Dermis lymphatic vessel endothelial cell (primary cell): ENCODE measurements around the gene C11orf52. TPM values are rescaled to one million over a fixed set of nuclear protein-coding genes. Genes with fewer than 3 reads are reported as not detected.

Experiments
- total RNA-seq: library from RNA; depleted of rRNA; stranded (reverse); fragments of >200 nt; gene quantifications from 2 replicates; pipeline ENCODE4 v1.2.1, GENCODE V29; 2014

The C11orf52 gene, protein sequence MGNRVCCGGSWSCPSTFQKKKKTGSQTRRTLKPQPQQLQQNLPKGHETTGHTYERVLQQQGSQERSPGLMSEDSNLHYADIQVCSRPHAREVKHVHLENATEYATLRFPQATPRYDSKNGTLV
- 0.52 and 0.54 TPM in 2 replicates for total RNA-seq

DNA sequence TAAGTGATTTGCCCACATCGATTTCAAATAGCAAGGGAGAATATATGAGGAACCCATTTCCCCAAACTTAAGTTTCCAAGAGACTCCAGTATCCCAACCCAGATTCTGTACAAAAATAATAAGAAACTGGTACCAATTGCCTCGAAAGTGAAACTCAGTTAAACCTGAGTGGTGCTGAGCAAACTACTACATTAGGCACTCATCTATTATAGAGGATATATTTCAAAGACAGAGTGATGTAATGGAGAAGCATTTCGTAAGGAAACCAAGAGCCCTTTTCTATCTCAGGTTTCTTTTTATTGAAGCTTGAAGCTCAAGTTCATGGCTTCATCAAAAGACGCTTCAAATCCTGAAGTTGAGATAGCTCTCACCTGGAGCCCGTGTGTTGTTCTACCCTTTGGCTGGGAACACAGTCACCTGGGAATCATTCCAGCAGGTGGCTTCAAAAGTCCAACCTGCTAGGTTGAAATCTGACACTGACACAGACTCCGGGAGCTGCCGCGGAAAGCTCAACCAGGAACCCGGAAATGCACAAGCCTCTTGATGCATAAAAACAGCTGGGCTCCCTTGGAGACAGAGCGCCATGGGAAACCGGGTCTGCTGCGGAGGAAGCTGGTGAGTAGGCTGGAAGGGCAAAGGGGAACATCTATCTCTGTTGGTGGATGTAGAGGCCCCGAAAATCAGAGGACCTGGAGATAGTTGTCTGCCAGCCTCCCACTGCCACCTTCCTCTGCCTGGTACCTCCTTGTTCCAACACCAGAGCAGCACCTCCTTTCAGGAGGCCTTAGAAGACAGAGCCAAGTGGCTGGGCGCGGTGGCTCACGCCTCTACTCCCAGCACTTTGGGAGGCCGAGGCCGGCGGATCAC, at the start of gene C11orf52:
C11orf52 (plus strand) TSS at position 524 of the 867 bp plus-strand sequence; CDS start at position 584, 60 bp downstream.

DNA sequence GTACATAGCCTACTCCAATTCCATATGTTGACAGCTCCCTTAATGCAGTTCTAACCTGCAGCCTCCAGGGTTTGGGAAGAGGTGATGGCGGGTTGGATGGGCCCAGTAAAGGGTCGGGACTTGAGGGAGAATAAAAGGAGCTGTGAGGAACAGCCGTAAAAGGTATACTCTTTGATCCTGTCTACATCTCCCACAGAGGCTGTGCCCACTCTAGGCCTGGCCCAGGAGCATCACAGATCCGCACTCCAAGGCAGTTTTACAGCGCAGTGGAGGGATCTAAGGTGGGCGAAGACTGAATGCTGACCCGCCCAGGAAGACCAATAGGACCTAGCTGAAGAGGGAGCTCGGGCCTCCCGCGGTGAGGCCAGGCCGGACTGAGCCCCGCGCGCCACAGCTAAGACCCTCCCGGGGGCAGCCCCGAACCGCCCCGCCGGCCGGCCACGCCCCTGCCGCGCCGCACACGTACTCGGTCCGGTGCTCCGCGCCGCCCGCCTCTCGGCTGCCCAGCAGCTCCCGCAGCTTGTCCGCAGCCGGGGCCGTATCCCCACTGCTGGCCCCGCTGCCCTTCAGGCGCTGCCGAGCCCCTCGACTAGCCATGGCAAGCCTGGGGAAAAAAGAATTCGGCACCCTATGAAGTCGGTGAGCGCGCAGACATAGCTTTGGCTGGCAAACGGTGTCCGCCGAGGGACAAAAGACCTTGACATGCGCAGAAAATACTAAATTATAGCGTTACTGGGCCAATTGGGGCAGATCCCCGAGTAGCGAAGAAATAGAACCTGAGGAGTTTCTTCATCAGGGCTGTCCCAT, 47.6 kb upstream of the C11orf52 start, which contains the start of gene ALG9:
ALG9 (minus strand) TSS at position 696 of the 807 bp plus-strand sequence; CDS start at position 597, 99 bp downstream.

DNA sequence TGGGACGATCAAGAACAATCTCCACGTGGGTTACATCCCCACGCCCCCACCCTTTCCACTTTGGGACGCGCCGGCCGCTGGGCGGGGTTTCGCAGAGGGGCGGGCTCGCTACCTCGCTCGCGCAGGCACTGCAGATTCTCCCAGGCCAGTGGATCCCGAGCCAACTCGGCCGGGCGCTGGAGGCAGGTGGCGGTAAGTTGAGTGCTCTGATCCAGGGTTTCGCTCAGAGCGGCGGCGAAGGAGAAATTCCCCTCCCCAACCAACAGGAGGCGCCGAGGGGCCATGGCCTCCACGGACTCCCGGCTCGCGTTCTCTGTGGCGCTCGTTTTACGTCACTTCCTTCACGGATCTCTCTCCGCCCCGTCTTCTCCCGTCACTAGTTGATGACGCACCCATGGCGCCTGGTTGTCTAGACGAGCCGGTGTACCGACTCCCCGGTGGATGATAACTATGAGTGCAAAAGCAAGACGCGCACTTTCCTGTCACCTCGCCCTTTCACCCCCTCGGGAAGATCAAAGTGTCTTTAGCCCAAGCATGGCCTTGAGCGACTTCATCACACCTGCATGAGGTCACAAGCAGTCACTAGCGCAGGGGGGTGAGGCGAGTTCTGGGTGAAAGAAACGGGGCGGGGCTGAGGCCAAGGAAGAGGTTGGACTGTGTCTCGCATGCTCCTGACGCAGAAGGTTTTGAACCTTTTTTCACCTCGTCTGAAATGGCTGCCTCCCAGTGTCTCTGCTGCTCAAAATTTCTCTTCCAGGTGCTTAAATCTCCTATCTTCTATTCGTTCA, 39.7 kb upstream of the C11orf52 start, which contains the start of the genes CFAP68 and FDXACB1:
CFAP68 (plus strand) TSS at position 693 of the 788 bp plus-strand sequence; CDS start at position 713, 20 bp downstream.
FDXACB1 (minus strand) TSS at position 317 of the 788 bp plus-strand sequence; CDS start at position 284, 33 bp downstream.

DNA sequence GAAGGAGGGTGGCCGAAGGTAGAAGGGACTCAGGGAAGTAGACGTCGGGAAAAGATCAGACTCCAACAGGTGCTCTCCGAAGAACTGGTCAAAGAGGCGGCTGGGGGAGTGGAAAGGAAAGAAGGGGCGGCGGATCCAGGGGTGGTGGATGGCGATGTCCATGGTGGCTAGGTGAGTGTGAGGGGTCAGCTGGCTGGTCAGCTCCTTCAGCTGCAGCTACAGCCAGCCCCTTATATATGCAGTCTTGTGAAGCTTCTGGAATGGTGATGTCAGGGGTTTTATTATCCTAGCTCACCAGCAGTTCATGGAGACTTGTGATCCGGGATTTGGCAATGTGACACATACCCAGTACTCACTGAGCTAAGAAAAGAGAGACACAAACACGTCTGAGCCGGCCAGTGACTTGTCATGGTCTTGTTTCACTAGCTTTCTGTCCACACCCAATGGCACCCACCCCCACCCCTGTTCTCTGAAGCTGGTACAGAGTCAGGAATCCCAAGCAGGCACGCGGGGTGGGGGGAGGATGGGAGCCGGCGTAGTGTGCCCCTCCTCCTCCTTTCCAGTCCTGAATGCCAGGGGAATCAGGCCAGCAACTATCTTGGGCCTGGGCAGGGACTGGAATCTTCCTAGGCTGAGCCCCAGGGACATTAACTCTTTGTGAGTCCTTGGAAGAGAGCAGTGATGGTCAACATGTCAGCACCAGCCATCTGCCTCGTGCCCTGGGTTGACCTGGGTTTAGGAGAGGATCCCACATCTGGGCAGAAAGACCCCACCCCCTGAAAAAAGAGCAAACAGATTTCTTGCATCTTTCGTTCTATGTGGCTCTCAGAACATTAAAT, 6.9 kb upstream of the C11orf52 start, which contains the start of gene CRYAB:
CRYAB (minus strand) TSS at position 208 of the 839 bp plus-strand sequence; CDS start at position 162, 46 bp downstream.

DNA sequence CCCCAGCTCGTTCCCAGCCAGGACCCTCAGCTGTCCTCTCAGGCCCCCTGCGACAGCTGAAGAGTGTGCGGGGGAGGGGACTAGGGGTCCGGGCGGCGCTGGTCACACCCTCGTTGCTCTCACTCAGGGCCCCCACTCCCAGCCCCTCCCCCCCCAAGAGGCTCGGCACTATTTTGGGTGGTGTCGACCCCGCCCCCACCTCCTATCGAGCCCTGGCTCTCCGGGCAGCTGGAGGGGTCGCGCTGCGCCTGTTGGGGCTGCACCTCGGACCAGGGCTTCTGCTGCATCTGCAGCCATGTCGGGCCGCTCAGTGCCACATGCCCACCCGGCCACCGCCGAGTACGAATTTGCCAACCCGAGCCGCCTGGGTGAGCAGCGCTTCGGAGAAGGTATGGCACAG, 6.2 kb upstream of the C11orf52 start, which contains the start of gene HSPB2:
HSPB2 (plus strand) TSS at position 200 of the 400 bp plus-strand sequence; CDS start at position 296, 96 bp downstream.

Other genes with a start within 250 kb of the C11orf52 start
- gene PPP2R1B, start 152.5 kb upstream of the C11orf52 start, total RNA-seq = 41.3 and 57.9 TPM in 2 replicates
- 19.3 and 22.9 TPM in 2 replicates for gene ALG9, start 47.3 kb upstream of the C11orf52 start, total RNA-seq
- 1.7 and 2.4 TPM in 2 replicates for gene FDXACB1, start 39.7 kb upstream of the C11orf52 start, total RNA-seq
- gene CFAP68, start 39.4 kb upstream of the C11orf52 start, total RNA-seq = 3.0 and 6.0 TPM in 2 replicates
- gene CRYAB, start 7.1 kb upstream of the C11orf52 start, total RNA-seq = 0.26 and 0.33 TPM in 2 replicates
- not detected in 2 replicates for gene HSPB2, start 6.2 kb upstream of the C11orf52 start, total RNA-seq
- gene DIXDC1, start 18.4 kb downstream of the C11orf52 start, total RNA-seq = 2.9 and 8.5 TPM in 2 replicates
- 24.7 and 25.6 TPM in 2 replicates for gene DLAT, start 106.5 kb downstream of the C11orf52 start, total RNA-seq
- 0.33 and 0.69 TPM in 2 replicates for gene PIH1D2, start 155.1 kb downstream of the C11orf52 start, total RNA-seq
- 15.0 and 20.4 TPM in 2 replicates for gene NKAPD1, start 155.4 kb downstream of the C11orf52 start, total RNA-seq
- 67.9 and 89.3 TPM in 2 replicates for gene TIMM8B, start 167.8 kb downstream of the C11orf52 start, total RNA-seq
- 148 and 213 TPM in 2 replicates for gene SDHD, start 168.0 kb downstream of the C11orf52 start, total RNA-seq
- 0.11 TPM in 1 of 2 replicates, not detected in the other for gene IL18, start 245.2 kb downstream of the C11orf52 start, total RNA-seq
- 0.17 TPM in 1 of 2 replicates, not detected in the other for gene TEX12, start 248.5 kb downstream of the C11orf52 start, total RNA-seq